GDM1 (cell line): Measurements from ENCODE around the gene IQCC.

ENCODE experiments used
- DNase-seq: peaks from one replicate; lab custom pipeline; 2025; lab: John Stamatoyannopoulos, UW

Gene IQCC

GRCh38 chr1:32195972-32196823 is 9.3 kb upstream of the IQCC start:
- DNase-seq: peak; percentile 8

- DNase-seq: no peak
Observed at GRCh38 chr1:32197074-32197473, 8.4 kb upstream of the IQCC start.

DNA sequence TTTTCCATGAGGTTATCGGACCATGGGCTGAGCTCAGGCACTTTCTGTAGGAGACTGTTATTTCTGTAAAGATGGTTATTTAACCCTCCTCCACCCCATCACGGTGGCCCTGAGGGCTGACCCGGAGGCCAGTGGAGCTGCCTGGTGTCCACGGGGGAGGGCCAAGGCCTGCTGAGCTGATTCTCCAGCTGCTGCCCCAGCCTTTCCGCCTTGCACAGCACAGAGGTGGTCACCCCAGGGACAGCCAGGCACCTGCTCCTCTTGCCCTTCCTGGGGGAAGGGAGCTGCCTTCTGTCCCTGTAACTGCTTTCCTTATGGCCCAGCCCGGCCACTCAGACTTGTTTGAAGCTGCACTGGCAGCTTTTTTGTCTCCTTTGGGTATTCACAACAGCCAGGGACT is 7.6 kb upstream of the IQCC start:
- DNase-seq: no peak

DNA sequence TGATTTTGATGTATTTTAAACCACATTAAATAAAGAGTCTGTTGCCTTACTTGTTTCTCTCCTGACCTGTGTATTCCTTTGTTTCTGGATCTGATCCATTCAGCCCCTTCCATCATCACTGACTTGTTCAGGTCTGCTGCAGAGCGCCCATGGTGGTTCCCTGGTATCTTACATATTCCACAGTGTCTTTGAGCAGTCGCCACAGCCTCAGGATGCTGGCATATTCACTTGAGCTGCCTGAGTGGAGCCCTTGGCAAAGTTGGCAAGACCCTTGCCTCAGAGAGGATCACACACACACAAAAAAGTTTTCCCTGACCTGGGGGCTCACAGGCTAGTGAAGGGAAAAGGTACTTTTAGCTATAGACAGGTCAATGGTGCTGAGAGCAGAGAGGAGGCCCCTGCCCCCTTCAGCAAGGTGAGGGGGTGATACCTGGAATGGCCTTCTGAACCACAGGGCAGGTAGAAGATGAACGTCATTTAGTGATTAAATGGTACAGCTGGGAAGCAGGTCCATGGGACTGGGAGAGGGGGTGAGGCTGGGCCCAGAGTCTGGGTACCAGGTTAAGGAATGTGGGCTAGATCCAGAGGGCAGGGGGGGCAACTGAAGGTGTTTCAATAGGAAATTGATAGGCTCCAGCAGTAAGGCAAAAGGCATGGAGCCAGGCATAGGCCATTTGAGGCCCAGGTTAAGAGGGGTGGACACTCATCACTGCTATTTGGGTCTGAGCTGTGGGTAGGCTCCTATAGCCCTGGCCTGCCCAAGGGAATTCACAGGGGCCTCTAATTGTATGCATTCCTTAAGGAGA is 7.0 kb upstream of the IQCC start:
- DNase-seq: no peak

- no peak for DNase-seq
Observed at GRCh38 chr1:32199043-32199716, 6.3 kb upstream of the IQCC start.

DNA sequence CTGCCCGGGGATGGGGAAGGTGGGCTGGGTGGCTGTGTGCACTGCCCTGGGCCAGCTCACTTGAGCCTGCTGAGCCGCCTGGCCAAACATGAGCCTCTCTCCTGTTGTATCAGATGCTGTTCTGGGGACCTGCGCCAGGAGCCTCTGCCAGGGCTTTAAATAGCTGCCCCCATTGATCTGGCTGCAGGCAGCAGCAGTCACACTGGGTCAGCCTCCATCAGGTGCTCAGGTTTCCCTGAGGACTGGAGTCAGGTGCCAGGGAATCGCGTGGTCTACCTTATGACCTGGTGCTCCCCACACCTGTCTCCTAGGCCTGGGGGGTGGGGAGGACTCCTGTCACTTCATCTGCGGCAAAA is 5.8 kb upstream of the IQCC start:
- no peak for DNase-seq

- DNase-seq: peak; percentile 45
Observed at GRCh38 chr1:32200226-32201010, 5.1 kb upstream of the IQCC start, which contains the start of gene CCDC28B. CCDC28B (plus strand) TSS chr1:32200595; CDS start chr1:32201936, 1,341 bp downstream.

GRCh38 chr1:32201011-32201855 is 4.2 kb upstream of the IQCC start:
- DNase-seq: peak; percentile 77

- no peak for DNase-seq
Observed at GRCh38 chr1:32204943-32205361, 519 bp upstream of the IQCC start.

DNA sequence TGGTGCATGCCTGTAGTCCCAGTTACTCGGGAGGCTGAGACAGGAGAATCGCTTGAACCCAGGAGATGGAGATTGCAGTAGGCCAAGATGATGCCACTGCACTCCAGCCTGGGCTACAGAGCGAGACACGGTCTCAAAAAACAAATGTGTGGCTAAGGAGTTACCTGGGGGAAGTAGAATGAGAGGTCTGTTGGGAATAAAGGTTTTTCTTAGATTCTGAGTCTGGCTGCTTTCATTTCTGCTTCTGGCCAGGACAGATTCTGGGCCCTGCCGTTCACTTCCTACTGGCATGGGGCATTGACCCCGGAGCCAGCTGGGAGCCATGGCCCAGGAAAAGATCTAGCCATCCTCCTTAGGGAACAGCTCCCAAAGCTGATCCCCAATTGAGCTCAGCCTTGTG is 3.0 kb downstream of the IQCC start:
- no peak for DNase-seq

DNA sequence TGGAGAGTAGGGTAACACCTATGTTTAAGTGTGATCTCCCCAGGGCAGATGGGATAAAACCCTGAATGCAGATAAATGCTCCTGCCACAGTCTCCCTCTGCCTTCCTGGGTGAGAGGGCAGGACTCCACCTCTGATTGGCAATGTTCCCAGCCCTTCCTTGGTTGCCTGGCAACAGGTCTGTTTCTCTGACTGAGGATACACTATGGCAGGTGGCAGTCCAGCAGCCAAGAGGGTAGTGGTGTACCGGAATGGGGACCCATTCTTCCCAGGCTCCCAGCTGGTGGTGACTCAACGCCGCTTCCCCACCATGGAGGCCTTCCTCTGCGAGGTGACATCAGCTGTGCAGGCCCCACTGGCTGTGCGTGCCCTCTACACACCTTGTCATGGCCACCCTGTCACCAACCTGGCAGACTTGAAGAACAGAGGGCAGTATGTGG is 3.4 kb downstream of the IQCC start, which contains the start of gene DCDC2B:
DCDC2B (plus strand) TSS at position 199 of the 438 bp plus-strand sequence; CDS start at position 204, 5 bp downstream.
- DNase-seq: no peak

GRCh38 chr1:32215629-32216480 is 10.4 kb downstream of the IQCC start:
- DNase-seq: peak; percentile 54

DNA sequence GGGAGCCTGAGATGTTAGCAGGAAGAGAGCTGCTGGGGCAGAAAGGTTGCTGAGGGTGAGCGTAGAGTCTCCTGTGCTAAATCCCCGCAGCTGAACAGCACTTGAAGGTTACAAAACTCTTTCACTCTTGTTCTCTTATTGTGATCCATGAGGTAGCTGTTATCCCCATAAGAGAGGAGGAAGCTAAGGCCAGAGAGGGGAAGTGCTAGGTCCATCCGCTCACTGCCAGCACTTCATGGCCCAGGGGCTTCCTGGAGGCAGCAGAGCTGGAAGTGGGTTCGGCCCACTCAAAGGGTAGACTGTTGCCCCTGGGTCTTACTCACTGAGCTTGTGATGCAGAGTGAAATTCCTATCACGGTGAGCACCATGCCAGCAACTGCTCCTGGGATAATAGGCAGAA is 11.1 kb downstream of the IQCC start:
- peak; percentile 8 for DNase-seq

DNA sequence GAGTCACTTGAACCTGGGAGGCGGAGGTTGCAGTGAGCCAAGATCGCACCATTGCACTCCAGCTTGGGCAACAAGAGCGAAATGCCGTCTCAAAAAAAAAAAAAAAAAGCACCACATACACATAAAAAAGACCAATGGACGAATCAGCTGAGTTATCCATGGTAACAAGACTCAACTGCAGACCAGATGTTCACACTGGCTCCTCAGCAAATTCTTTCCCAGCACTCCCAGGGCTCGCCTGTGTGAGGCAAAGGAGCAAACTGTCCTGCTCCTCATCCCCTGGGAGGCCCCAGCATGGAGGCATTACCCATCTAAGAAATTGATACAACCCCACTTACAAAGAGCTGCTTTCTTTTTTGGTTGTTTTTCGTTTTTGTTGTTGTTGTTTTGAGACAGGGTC is 13.6 kb downstream of the IQCC start:
- no peak for DNase-seq

DNA sequence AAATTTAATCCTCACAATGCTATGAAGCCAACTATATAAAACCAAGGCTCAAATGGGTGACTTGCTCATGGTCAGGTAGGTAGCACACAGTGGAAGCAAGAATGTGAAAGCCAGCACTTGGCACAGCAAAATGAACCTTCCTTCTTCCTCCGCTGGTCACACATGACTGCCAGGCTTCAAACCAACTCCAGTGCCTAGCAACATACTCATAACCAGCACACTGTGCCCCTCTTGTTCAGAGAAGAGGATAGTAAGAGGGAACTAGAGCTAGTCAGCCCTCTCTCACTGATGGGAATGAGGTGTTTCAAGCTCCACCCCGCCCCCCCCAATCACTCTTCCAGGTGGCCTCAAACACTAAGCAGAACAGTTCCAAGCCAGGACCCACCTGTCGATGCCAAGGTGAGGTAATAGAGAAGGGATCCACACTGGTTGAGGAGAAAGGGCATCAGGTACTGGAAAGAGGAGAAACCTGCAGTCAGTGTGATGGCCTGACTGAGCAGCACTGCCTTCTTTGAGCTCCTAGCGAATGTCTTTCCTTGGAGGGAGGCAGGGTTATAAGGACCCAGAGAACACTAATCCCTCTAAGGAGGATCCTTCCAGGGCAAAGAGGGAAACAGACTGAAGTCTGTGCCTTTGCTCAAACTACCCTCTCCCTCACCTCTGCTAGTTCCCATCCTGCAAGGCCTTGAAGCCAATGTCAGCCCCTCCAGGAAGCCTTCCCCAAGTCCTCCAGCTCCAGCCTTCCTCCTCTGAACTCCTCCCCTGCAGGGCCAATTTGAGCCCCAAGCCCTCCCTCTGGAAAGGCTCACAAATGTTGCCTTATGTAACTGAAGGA is 15.5 kb downstream of the IQCC start:
- DNase-seq: no peak

DNA sequence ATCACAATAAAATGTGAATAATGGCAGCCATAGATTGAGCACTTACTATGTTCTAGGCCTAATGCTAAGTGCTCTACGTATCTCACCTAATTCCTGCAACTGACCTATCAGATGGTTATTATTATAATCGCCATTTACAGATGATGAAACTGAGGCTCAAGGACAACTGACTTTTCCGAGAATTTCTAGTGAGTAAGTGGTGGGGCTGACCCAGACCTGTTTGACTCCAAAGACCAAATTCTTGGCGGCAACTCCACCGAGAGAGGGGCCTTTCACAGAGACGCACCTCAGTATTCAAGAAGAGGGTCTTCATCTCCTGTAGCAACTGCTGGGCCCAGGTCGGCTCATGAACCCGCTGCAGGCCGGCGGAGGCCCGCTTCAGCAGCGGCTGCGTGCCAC is 16.1 kb downstream of the IQCC start:
- no peak for DNase-seq

DNA sequence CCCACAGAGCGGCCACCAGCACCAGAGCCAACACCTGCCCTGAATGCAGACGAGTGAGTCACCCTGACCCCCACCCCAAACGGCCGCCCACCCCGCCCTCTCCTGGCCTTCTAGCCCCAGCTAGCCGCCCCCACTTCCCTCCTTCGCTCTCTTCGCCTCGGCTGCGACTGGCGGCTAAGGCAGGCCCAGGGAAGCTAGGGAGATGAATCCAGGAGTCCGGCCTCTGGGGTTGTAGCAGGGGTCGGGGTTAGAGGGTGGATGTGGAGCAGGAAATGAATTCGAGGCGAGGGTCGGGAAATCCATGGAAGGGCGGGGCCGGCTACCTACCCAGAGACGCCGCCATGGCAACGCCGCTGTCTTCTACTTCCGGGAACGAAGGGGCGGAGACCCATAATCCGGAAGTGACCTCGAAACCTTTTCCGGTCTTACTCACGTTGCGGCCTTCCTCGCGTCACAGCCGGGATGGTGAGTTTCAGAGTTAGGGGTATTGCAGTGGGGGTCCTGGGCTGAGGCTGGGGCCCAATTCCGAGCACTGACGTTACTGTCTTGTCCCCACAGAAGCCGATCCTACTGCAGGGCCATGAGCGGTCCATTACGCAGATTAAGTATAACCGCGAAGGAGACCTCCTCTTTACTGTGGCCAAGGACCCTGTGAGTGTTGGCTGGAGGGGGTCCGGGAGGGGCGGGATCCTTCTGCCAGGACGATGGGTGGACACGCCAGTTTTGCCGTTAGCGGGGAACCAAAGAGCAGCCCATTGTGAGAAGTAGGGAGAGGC is 16.7 kb downstream of the IQCC start, which contains the start of the genes EIF3I and TMEM234:
EIF3I (plus strand) TSS at position 428 of the 776 bp plus-strand sequence; CDS start at position 463, 35 bp downstream.
TMEM234 (minus strand) TSS at position 374 of the 776 bp plus-strand sequence; CDS start at position 343, 31 bp downstream.
- peak; percentile 74 for DNase-seq

DNA sequence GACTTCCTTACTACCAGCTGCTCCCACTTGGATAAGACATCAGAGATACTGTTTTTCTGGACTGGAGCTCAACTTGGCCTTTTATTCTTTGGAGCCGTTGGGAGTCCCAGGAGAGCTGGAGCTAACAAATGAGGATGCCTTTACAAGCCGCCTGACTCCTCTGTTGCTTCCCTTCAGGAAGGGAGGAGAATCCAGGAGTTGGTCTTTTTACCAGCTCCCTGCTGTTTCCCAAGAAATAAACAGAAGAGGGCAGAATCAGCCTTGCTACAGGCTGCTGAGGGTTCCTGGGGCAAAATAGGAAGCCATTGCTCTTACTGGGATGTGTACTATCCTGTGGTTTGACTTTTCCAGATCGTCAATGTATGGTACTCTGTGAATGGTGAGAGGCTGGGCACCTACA is 18.2 kb downstream of the IQCC start:
- no peak for DNase-seq
